ENCODE data around the gene CARS1. TPM values are rescaled to one million over a fixed set of nuclear protein-coding genes. Genes with fewer than 3 reads are reported as not detected.

Gene CARS1
- total RNA-seq, 4 donors from 2014 or later: 37.0 to 61.3 (median 52.3) TPM

- 50 to 62% methylated on average over 1 to 8 of the region's 8 CpGs for WGBS, 2 donors (ENCODE audit: low coverage in 1 of 2)
Measured at GRCh38 chr11:3055891-3056290, 1.3 kb downstream of the CARS1 start.

GRCh38 chr11:3052567-3052966, 4.7 kb downstream of the CARS1 start:
- H3K4me1 ChIP-seq: peaks cover 20 to 46% (median 36%) of the 10 kb centered on the region in 4 donors

More at GRCh38 chr11:3055891-3056290, 1.3 kb downstream of the CARS1 start:
- intact Hi-C loops (cut with DNase I; ENCODE audit: low total_unique reads) (no loop called here), in situ Hi-C loops (cut with MboI; ENCODE audit: low pct_ligation_motif_present in 1 of 4, low pct_unique_long_range_greater_than_20kb in 1 of 4, low sequenced_read_pairs in 3 of 4) (loop anchor here in 1 of 4 donors (10.0 kb wide), 1 partner anchor 61 kb away; the partner anchor contains the start of gene NAP1L4)
- peak; percentile 36 for DNase-seq
- Histone ChIP-seq H3K9me3 (no peaks in the 10 kb centered on the region), H3K27ac (peak overlapping the region; percentile 86 to 93 (median 90)), H3K4me3 (peak overlapping the region in 3 of 4 donors; percentile 84 to 89 (median 88)), H3K36me3 (peaks cover 0 to 3% (median 0%) of the 10 kb centered on the region in 4 donors), H3K4me1 (peaks cover 11 to 33% (median 20%) of the 10 kb centered on the region in 4 donors), H3K27me3 (no peaks in the 10 kb centered on the region)
- no peak for TF ChIP-seq CTCF (IDR thresholded peaks at IDR 0.05)
- TF ChIP-seq POLR2A (IDR thresholded peaks at IDR 0.05): no peak
- no peak for TF ChIP-seq POLR2AphosphoS5 (IDR thresholded peaks at IDR 0.05)
- no peak for TF ChIP-seq EP300 (IDR thresholded peaks at IDR 0.05; ENCODE audit: low read depth)

GRCh38 chr11:3052109-3052479, 5.1 kb downstream of the CARS1 start:
- Histone ChIP-seq H3K36me3 (peaks cover 0 to 3% (median 0%) of the 10 kb centered on the region in 4 donors), H3K27ac (peak overlapping the region in 1 of 4 donors; percentile 3), H3K4me1 (peaks cover 20 to 45% (median 35%) of the 10 kb centered on the region in 4 donors), H3K9me3 (no peaks in the 10 kb centered on the region), H3K4me3 (no peak overlapping the region), H3K27me3 (no peaks in the 10 kb centered on the region)
- WGBS, 2 donors (ENCODE audit: low coverage in 1 of 2): 69 to 71% methylated on average over 1 to 14 of the region's 14 CpGs
- TF ChIP-seq CTCF (IDR thresholded peaks at IDR 0.05) (no peak), POLR2A (IDR thresholded peaks at IDR 0.05) (no peak), EP300 (IDR thresholded peaks at IDR 0.05; ENCODE audit: low read depth) (no peak), POLR2AphosphoS5 (IDR thresholded peaks at IDR 0.05) (no peak)
- intact Hi-C loops (cut with DNase I; ENCODE audit: low total_unique reads) (no loop called here), in situ Hi-C loops (cut with MboI; ENCODE audit: low pct_ligation_motif_present in 1 of 4, low pct_unique_long_range_greater_than_20kb in 1 of 4, low sequenced_read_pairs in 3 of 4) (loop anchor here in 1 of 4 donors (10.0 kb wide), 1 partner anchor 57 kb away; the partner anchor contains the start of gene NAP1L4)
- no peak for DNase-seq

More at GRCh38 chr11:3052567-3052966, 4.7 kb downstream of the CARS1 start:
- DNase-seq: no peak
- Histone ChIP-seq H3K36me3 (peaks cover 0 to 3% (median 0%) of the 10 kb centered on the region in 4 donors), H3K27ac (peak overlapping the region in 1 of 4 donors; percentile 3), H3K27me3 (no peaks in the 10 kb centered on the region), H3K9me3 (no peaks in the 10 kb centered on the region), H3K4me3 (no peak overlapping the region)
- 78 to 90% methylated on average over 7 to 11 of the region's 11 CpGs for WGBS, 2 donors (ENCODE audit: low coverage in 1 of 2)
- in situ Hi-C loops (cut with MboI; ENCODE audit: low pct_ligation_motif_present in 1 of 4, low pct_unique_long_range_greater_than_20kb in 1 of 4, low sequenced_read_pairs in 3 of 4): loop anchor here in 1 of 4 donors (10.0 kb wide), 1 partner anchor 58 kb away; the partner anchor contains the start of gene NAP1L4
- TF ChIP-seq EP300 (IDR thresholded peaks at IDR 0.05; ENCODE audit: low read depth) (no peak), CTCF (IDR thresholded peaks at IDR 0.05) (no peak), POLR2A (IDR thresholded peaks at IDR 0.05) (no peak), POLR2AphosphoS5 (IDR thresholded peaks at IDR 0.05) (no peak)
- intact Hi-C loops (cut with DNase I; ENCODE audit: low total_unique reads): no loop called here

GRCh38 chr11:3051196-3052108, 5.8 kb downstream of the CARS1 start:
- H3K27ac ChIP-seq: peak overlapping the region in 2 of 4 donors; percentile 3 to 66
- in situ Hi-C loops (cut with MboI; ENCODE audit: low pct_ligation_motif_present in 1 of 4, low pct_unique_long_range_greater_than_20kb in 1 of 4, low sequenced_read_pairs in 3 of 4): loop anchor here in 1 of 4 donors (10.0 kb wide), 1 partner anchor 57 kb away; the partner anchor contains the start of gene NAP1L4

More at GRCh38 chr11:3051196-3052108, 5.8 kb downstream of the CARS1 start:
- H3K27me3 ChIP-seq: no peaks in the 10 kb centered on the region
- 84 to 88% methylated on average over 5 to 13 of the region's 13 CpGs for WGBS, 2 donors (ENCODE audit: low coverage in 1 of 2)
- intact Hi-C loops (cut with DNase I; ENCODE audit: low total_unique reads): no loop called here
- H3K36me3 ChIP-seq: peaks cover 0 to 3% (median 0%) of the 10 kb centered on the region in 4 donors
- H3K4me3 ChIP-seq: no peak overlapping the region
- TF ChIP-seq POLR2A (IDR thresholded peaks at IDR 0.05) (no peak), POLR2AphosphoS5 (IDR thresholded peaks at IDR 0.05) (no peak), CTCF (IDR thresholded peaks at IDR 0.05) (no peak), EP300 (IDR thresholded peaks at IDR 0.05; ENCODE audit: low read depth) (no peak)
- H3K4me1 ChIP-seq: peaks cover 20 to 42% (median 34%) of the 10 kb centered on the region in 4 donors
- no peaks in the 10 kb centered on the region for H3K9me3 ChIP-seq
- no peak for DNase-seq

Data from transverse colon (tissue), 4 donors.